Psoas muscle (tissue), 8 donors: ENCODE results near the gene GPRC5A. TPM values are rescaled to one million over a fixed set of nuclear protein-coding genes. Genes with fewer than 3 reads are reported as not detected.

Source experiments
- ATAC-seq, 4 donors: fragments of 200-7000 bp; cut with Tn5 transposase; one replicate each; pipeline ENCODE4 v1.9.1; 2020; ENCODE audit warnings: moderate library complexity in 3 of 4, mild to moderate bottlenecking in 2 of 4
- DNase-seq, 2 donors: peaks; one replicate each; pipeline ENCODE4 v3.0.0-alpha.2; 2020
- H3K27ac ChIP-seq: fragments of 200-600 bp; one replicate; pipeline ENCODE4 v1.8.0; 2022
- H3K27me3 ChIP-seq, 3 donors: fragments of 200-600 bp in 1 of 3; one replicate each; pipeline versions ENCODE4 v1.6.1 to v1.8.0; 2013 to 2022; ENCODE audit warnings: low read length in 2 of 3, mild to moderate bottlenecking in 2 of 3, moderate library complexity in 1 of 3; ENCODE audit not compliant: insufficient read depth in 3 of 3
- H3K36me3 ChIP-seq, 2 donors: fragments of 200-600 bp in 1 of 2; one replicate each; pipeline versions ENCODE4 v1.6.1 to v1.8.0; 2013 to 2022; ENCODE audit warnings: low read depth in 1 of 2, mild to moderate bottlenecking in 1 of 2, moderate library complexity in 1 of 2; ENCODE audit not compliant: insufficient read depth in 1 of 2
- H3K4me1 ChIP-seq: fragments of 200-600 bp; one replicate; pipeline ENCODE4 v1.8.0; 2022
- H3K4me3 ChIP-seq: fragments of 200-600 bp; one replicate; pipeline ENCODE4 v1.8.0; 2022; ENCODE audit warnings: mild to moderate bottlenecking
- H3K9me3 ChIP-seq: fragments of 200-600 bp; one replicate; pipeline ENCODE4 v1.8.0; 2022
- WGBS, 3 donors: extraction: QIAGEN DNeasy Blood & Tissue Kit; methylation state at CpG; one replicate each; pipeline versions ENCODE4 v1.1.6 to v1.1.7; 2013; 5-methylcytosine and 5-hydroxymethylcytosine counted together
- intact Hi-C, 2 donors: fragments of 100-400 bp; cut with DNase I; formaldehyde crosslinking; loops; one replicate each; pipeline versions ENCODE4 v1.11.0 to v1.14.2; 2022
- polyA plus RNA-seq, 3 donors: library from polyadenylated mRNA; stranded (reverse); fragments of 200-250 nt; gene quantifications; one replicate each; pipeline ENCODE4 v1.2.3, GENCODE V29; 2013
- total RNA-seq, 4 donors: library from RNA; stranded (reverse); fragmentation: NEBNext Ultra II Directional in 2 of 4; extraction: Animal tissue kit (Norgen Biotek cat#: 25700) in 2 of 4; gene quantifications; one replicate each; pipeline versions ENCODE4 v1.2.1 to v1.2.4, GENCODE V29; 2021 to 2023
- TF ChIP-seq, protein P1 (sequence below): fragments of 200-600 bp; IDR thresholded peaks from one replicate; pipeline ENCODE4 v1.8.0; 2022; ENCODE audit warnings: antibody characterized with exemption
- donor health status: healthy with polysubstance abuse.
- donor health status: DM: no; HTN: no; CAD: no; lungs with moderate emphysema.
- donor health status: Bipolar disorder and iron deficiency.
- donor health status: healthy.
- donor health status: DM: yes; HTN: yes; CAD: no.
- donor health status: DM: no; HTN: no; CAD: no.
- donor health status: DM: no; HTN: no; CAD: no.
- donor health status: DM: yes; HTN: yes; CAD: no.

GPRC5A gene
- total and polyA plus RNA-seq, 7 donors: 0.09 to 0.99 (median 0.28) TPM

DNA sequence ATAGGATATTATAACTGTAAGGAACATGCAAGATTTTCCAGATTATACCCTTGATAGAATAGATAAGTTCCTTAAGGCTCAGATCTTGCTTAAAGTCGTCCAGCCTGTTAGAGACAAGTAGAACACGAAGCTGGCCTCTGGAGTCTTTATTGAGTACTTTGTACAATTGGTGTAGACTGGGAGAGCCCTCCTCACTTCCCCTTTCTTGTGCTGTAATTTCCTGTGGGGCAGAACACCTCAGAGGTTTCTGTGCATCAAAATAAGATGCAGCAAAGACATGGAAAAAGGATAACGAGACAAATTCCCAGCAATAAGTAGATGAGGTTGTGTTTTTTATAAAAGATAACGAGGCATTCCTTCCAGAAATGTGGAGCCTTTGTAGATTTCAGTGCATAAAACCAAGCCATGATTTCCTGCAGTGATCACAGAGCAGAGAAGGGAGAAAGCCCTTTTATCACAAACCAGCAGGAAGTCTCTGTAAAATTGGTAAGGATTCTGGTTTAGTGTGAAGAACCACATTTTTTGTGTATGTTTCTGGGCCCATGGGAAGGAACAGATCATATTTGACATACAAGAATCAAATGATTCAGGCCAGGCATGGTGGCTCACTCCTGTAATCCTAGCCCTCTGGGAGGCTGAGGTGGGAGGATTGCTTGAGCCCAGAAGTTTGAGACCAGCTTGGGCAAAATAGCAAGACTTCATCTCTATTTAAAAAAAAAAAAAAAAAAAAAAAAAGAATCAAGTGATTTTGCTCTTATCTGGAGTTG lies 18.0 kb downstream of the GPRC5A start:
- Histone ChIP-seq H3K27ac (no peak overlapping the region), H3K4me3 (no peak overlapping the region), H3K9me3 (no peaks in the 10 kb centered on the region), H3K36me3 (no peaks in the 10 kb centered on the region), H3K27me3 (no peaks in the 10 kb centered on the region), H3K4me1 (no peaks in the 10 kb centered on the region)
- ATAC-seq (peak in 1 of 4 donors; percentile 8), DNase-seq (no peak)
- WGBS, 3 donors: 67 to 76% (median 71%) methylated on average over 4 of the region's 4 CpGs
- intact Hi-C loops: no loop called here
- TF ChIP-seq, protein P1, sequence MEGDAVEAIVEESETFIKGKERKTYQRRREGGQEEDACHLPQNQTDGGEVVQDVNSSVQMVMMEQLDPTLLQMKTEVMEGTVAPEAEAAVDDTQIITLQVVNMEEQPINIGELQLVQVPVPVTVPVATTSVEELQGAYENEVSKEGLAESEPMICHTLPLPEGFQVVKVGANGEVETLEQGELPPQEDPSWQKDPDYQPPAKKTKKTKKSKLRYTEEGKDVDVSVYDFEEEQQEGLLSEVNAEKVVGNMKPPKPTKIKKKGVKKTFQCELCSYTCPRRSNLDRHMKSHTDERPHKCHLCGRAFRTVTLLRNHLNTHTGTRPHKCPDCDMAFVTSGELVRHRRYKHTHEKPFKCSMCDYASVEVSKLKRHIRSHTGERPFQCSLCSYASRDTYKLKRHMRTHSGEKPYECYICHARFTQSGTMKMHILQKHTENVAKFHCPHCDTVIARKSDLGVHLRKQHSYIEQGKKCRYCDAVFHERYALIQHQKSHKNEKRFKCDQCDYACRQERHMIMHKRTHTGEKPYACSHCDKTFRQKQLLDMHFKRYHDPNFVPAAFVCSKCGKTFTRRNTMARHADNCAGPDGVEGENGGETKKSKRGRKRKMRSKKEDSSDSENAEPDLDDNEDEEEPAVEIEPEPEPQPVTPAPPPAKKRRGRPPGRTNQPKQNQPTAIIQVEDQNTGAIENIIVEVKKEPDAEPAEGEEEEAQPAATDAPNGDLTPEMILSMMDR: no peak

GRCh38 chr12:12909995-12910420 lies 18.6 kb downstream of the GPRC5A start:
- TF ChIP-seq, protein P1: no peak
- 62 to 63% (median 63%) methylated on average over 4 of the region's 4 CpGs for WGBS, 3 donors
- intact Hi-C loops: loop anchor here in 1 of 2 donors (10.0 kb wide), 2 partner anchors 135 to 185 kb away; partner anchors contain the start of gene FAM234B
- Histone ChIP-seq H3K27me3 (no peaks in the 10 kb centered on the region), H3K4me3 (no peak overlapping the region), H3K4me1 (no peaks in the 10 kb centered on the region), H3K9me3 (no peaks in the 10 kb centered on the region), H3K27ac (no peak overlapping the region), H3K36me3 (no peaks in the 10 kb centered on the region)
- DNase-seq (no peak), ATAC-seq (peak in 1 of 4 donors; percentile 25)

GRCh38 chr12:12912711-12913110 lies 21.3 kb downstream of the GPRC5A start:
- no peaks in the 10 kb centered on the region for H3K36me3 ChIP-seq
- no peak overlapping the region for H3K4me3 ChIP-seq
- H3K27me3 ChIP-seq: no peaks in the 10 kb centered on the region
- intact Hi-C loops: loop anchor here in 1 of 2 donors (10.0 kb wide), 2 partner anchors 132 to 182 kb away; partner anchors contain the start of gene FAM234B
- no peak for ATAC-seq
- H3K9me3 ChIP-seq: no peaks in the 10 kb centered on the region
- no peaks in the 10 kb centered on the region for H3K4me1 ChIP-seq
- H3K27ac ChIP-seq: no peak overlapping the region
- 93 to 96% (median 95%) methylated on average over 5 of the region's 5 CpGs for WGBS, 3 donors
- TF ChIP-seq, protein P1: no peak
- no peak for DNase-seq

DNA sequence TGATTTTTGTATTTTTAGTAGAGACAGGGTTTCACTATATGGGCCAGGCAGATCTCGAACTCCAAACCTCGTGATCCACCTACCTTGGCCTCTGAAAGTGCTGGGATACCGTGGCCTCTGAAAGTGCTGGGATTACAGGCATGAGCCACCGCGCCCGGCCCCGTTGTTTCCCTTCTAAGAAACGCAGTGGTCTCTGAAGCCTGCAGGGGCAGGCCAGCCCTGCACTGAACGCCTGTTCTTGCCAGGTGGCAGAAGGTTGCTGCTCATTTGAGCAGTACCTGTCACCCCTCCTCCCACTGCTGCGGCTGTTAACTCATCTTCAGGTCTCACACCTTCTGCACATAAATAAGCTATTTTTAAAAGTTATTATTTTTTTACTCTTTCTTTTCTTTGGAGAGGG lies 24.3 kb downstream of the GPRC5A start:
- TF ChIP-seq, protein P1: no peak
- intact Hi-C loops: loop anchor here (1.0 to 10.0 kb wide), 7 partner anchors 67 to 319 kb away; partner anchors contain the start of gene FAM234B (in 1 of the 2)
- H3K36me3 ChIP-seq: no peaks in the 10 kb centered on the region
- H3K9me3 ChIP-seq: no peaks in the 10 kb centered on the region
- 76 to 83% (median 82%) methylated on average over 10 of the region's 10 CpGs for WGBS, 3 donors
- DNase-seq (no peak), ATAC-seq (no peak)
- no peak overlapping the region for H3K4me3 ChIP-seq
- no peak overlapping the region for H3K27ac ChIP-seq
- H3K27me3 ChIP-seq: no peaks in the 10 kb centered on the region
- H3K4me1 ChIP-seq: no peaks in the 10 kb centered on the region
